ENCODE measurements around the gene EIF2B1.

- TF ChIP-seq CTCF (IDR thresholded peaks at IDR 0.05; ENCODE audit: insufficient read depth, low read length, poor library complexity, severe bottlenecking) (no peak), EZH2phosphoT487 (conservative IDR thresholded peaks at IDR 0.05; ENCODE audit: low read length) (no peak)
Observed at GRCh38 chr12:123571343-123571813, 62.1 kb downstream of the EIF2B1 start.

Measured in SU-DHL-6 (cell line).